GM19463 (cell line): Measurements from ENCODE around the gene BTBD19.

Experiments used
- ATAC-seq: cut with Tn5 transposase; IDR thresholded peaks from one replicate; pipeline ENCODE4 v1.9.1; 2021; ENCODE audit warnings: mild to moderate bottlenecking, moderate library complexity; ENCODE audit not compliant: unreplicated experiment

BTBD19 gene

GRCh38 chr1:44855742-44856141 is 47.4 kb downstream of the BTBD19 start:
- no peak for ATAC-seq

- no peak for ATAC-seq
Observed at GRCh38 chr1:44857446-44857845, 49.1 kb downstream of the BTBD19 start.

GRCh38 chr1:44860331-44860730 is 52.0 kb downstream of the BTBD19 start:
- no peak for ATAC-seq

GRCh38 chr1:44860891-44861425 is 52.6 kb downstream of the BTBD19 start:
- ATAC-seq: no peak

- no peak for ATAC-seq
Observed at GRCh38 chr1:44862829-44863401, 54.6 kb downstream of the BTBD19 start.
